ENCODE data around the gene SEPHS2.
"Not testable (repeated sequence)": the region's sequence is repeated elsewhere in the genome, so short reads cannot be mapped to it uniquely, and the experiment has no call there.

Gene SEPHS2

GRCh38 chr16:30401768-30402425, 43.8 kb downstream of the SEPHS2 start:
- Histone ChIP-seq H3K36me3 (peaks cover 24% of the 10 kb centered on the region), H3K27me3 (no peaks in the 10 kb centered on the region), H3K9me3 (no peaks in the 10 kb centered on the region), H3K4me1 (peaks cover 69% of the 10 kb centered on the region), H4K20me1 (peaks cover 11% of the 10 kb centered on the region; the same call in 1 of the 2 replicates), H3K4me3 (no peak overlapping the region), H3K9ac (no peak overlapping the region), H3K4me2 (peak overlapping the region; percentile 83), H3K27ac (peak overlapping the region; percentile 84; the same call in 1 of the 2 replicates)
- TF ChIP-seq Cebpa-rat (IDR thresholded peaks at IDR 0.05), result no peak

- Histone ChIP-seq H3K36me3 (peaks cover 25% of the 10 kb centered on the region), H3K4me1 (peaks cover 59% of the 10 kb centered on the region), H4K20me1 (peaks cover 25% of the 10 kb centered on the region), H3K4me2 (peak overlapping the region; percentile 83), H3K4me3 (peak overlapping the region; percentile 70), H3K27me3 (no peaks in the 10 kb centered on the region), H3K27ac (peak overlapping the region; percentile 84), H3K9ac (peak overlapping the region; percentile 87), H3K9me3 (no peaks in the 10 kb centered on the region)
- TF ChIP-seq Cebpa-rat (IDR thresholded peaks at IDR 0.05), result no peak
Observed at GRCh38 chr16:30399435-30400186, 46.1 kb downstream of the SEPHS2 start.

- Histone ChIP-seq H3K4me1 (peaks cover 67% of the 10 kb centered on the region), H3K9ac (peak overlapping the region; percentile 87), H4K20me1 (peaks cover 25% of the 10 kb centered on the region), H3K4me2 (peak overlapping the region; percentile 83), H3K36me3 (peaks cover 25% of the 10 kb centered on the region), H3K27me3 (no peaks in the 10 kb centered on the region), H3K27ac (peak overlapping the region; percentile 84), H3K4me3 (no peak overlapping the region), H3K9me3 (no peaks in the 10 kb centered on the region)
- no peak for TF ChIP-seq Cebpa-rat (IDR thresholded peaks at IDR 0.05)
Observed at GRCh38 chr16:30398661-30399434, 46.8 kb downstream of the SEPHS2 start.

- H3K9me3 ChIP-seq, result no peaks in the 10 kb centered on the region
- peak overlapping the region; percentile 94 for H3K4me2 ChIP-seq
- peak overlapping the region; percentile 87 for H3K9ac ChIP-seq
- H3K27ac ChIP-seq, result peak overlapping the region; percentile 84
- no peaks in the 10 kb centered on the region for H3K27me3 ChIP-seq
- H3K4me1 ChIP-seq, result peaks cover 72% of the 10 kb centered on the region
- H3K36me3 ChIP-seq, result peaks cover 25% of the 10 kb centered on the region
- TF ChIP-seq Cebpa-rat (IDR thresholded peaks at IDR 0.05), result no peak
- no peak overlapping the region for H3K4me3 ChIP-seq
- peaks cover 25% of the 10 kb centered on the region for H4K20me1 ChIP-seq
Observed at GRCh38 chr16:30397776-30398660, 47.7 kb downstream of the SEPHS2 start.

GRCh38 chr16:30397056-30397455, 48.6 kb downstream of the SEPHS2 start:
- Histone ChIP-seq H3K27me3 (no peaks in the 10 kb centered on the region), H3K36me3 (peaks cover 25% of the 10 kb centered on the region), H4K20me1 (peaks cover 25% of the 10 kb centered on the region), H3K4me2 (peak overlapping the region; percentile 94), H3K4me3 (peak overlapping the region; percentile 99; the same call in 1 of the 2 replicates), H3K4me1 (peaks cover 71% of the 10 kb centered on the region), H3K27ac (peak overlapping the region; percentile 59), H3K9ac (peak overlapping the region; percentile 87), H3K9me3 (no peaks in the 10 kb centered on the region)
- no peak for TF ChIP-seq Cebpa-rat (IDR thresholded peaks at IDR 0.05)

- H3K27ac ChIP-seq, H3K27me3 ChIP-seq, H3K9me3 ChIP-seq: not testable (repeated sequence)
- H3K9ac ChIP-seq, result peak overlapping the region; percentile 87
- peak overlapping the region; percentile 94 for H3K4me2 ChIP-seq
- H3K4me3 ChIP-seq, result peak overlapping the region; percentile 99
- H4K20me1 ChIP-seq, result peaks cover 25% of the 10 kb centered on the region
- H3K36me3 ChIP-seq, result peaks cover 25% of the 10 kb centered on the region
- peaks cover 66% of the 10 kb centered on the region for H3K4me1 ChIP-seq
Observed at GRCh38 chr16:30396627-30397026, 49.0 kb downstream of the SEPHS2 start.

GRCh38 chr16:30395992-30396585, 49.6 kb downstream of the SEPHS2 start:
- H3K36me3 ChIP-seq, result peaks cover 25% of the 10 kb centered on the region
- peak overlapping the region; percentile 87 for H3K27ac ChIP-seq
- TF ChIP-seq Cebpa-rat (IDR thresholded peaks at IDR 0.05), result no peak
- H3K9ac ChIP-seq, result peak overlapping the region; percentile 90
- H3K4me3 ChIP-seq, result peak overlapping the region; percentile 99
- no peaks in the 10 kb centered on the region for H3K9me3 ChIP-seq
- H4K20me1 ChIP-seq, result peaks cover 25% of the 10 kb centered on the region
- peaks cover 61% of the 10 kb centered on the region for H3K4me1 ChIP-seq
- H3K4me2 ChIP-seq, result peak overlapping the region; percentile 94
- H3K27me3 ChIP-seq, result no peaks in the 10 kb centered on the region

- Histone ChIP-seq H3K9me3 (no peaks in the 10 kb centered on the region), H3K4me1 (peaks cover 63% of the 10 kb centered on the region)
Observed at GRCh38 chr16:30395155-30395991, 50.3 kb downstream of the SEPHS2 start, which contains the start of gene ZNF48. ZNF48 (plus strand) TSS chr16:30395420; CDS start chr16:30395795, 375 bp downstream.

More at GRCh38 chr16:30395155-30395991, 50.3 kb downstream of the SEPHS2 start, which contains the start of gene ZNF48:
- no peak for TF ChIP-seq Cebpa-rat (IDR thresholded peaks at IDR 0.05)
- peak within 1 kb of the TSS; percentile 90 for H3K9ac ChIP-seq
- peaks cover 25% of the 10 kb centered on the region for H3K36me3 ChIP-seq
- H3K4me3 ChIP-seq, result peak within 1 kb of the TSS; percentile 99
- peak within 1 kb of the TSS; percentile 87 for H3K27ac ChIP-seq
- H4K20me1 ChIP-seq, result peaks cover 25% of the 10 kb centered on the region
- H3K4me2 ChIP-seq, result peak within 1 kb of the TSS; percentile 94
- no peaks in the 10 kb centered on the region for H3K27me3 ChIP-seq
